A673 (cell line): ENCODE data around the gene NTNG2.

ENCODE experiments used
- CTCF ChIP-seq: fragments of 300-800, 200-600 bp; sonication (generic); conservative IDR thresholded peaks from 2 replicates; pipeline ENCODE4 v1.5.1; 2017; ENCODE audit warnings: low read depth, mild to moderate bottlenecking, antibody characterized with exemption, low read length, moderate library complexity, mixed read lengths
- EZH2 ChIP-seq: fragments of 200-600 bp; sonication (generic); IDR thresholded peaks from 2 replicates; pipeline ENCODE4 v1.6.1; 2017; ENCODE audit warnings: borderline replicate concordance, low read depth, mild to moderate bottlenecking, mixed read lengths, antibody characterized with exemption, low read length; ENCODE audit not compliant: poor library complexity, severe bottlenecking

GRCh38 chr9:132172185-132172584 is 10.3 kb downstream of the NTNG2 start:
- TF ChIP-seq CTCF: no peak
- TF ChIP-seq EZH2: no peak
